Measurements from ENCODE around the gene HSPBP1. TPM values are rescaled to one million over a fixed set of nuclear protein-coding genes. Genes with fewer than 3 reads are reported as not detected.

Gene HSPBP1
- total RNA-seq, 1 experiment from 2014 or later: 77.4 TPM

DNA sequence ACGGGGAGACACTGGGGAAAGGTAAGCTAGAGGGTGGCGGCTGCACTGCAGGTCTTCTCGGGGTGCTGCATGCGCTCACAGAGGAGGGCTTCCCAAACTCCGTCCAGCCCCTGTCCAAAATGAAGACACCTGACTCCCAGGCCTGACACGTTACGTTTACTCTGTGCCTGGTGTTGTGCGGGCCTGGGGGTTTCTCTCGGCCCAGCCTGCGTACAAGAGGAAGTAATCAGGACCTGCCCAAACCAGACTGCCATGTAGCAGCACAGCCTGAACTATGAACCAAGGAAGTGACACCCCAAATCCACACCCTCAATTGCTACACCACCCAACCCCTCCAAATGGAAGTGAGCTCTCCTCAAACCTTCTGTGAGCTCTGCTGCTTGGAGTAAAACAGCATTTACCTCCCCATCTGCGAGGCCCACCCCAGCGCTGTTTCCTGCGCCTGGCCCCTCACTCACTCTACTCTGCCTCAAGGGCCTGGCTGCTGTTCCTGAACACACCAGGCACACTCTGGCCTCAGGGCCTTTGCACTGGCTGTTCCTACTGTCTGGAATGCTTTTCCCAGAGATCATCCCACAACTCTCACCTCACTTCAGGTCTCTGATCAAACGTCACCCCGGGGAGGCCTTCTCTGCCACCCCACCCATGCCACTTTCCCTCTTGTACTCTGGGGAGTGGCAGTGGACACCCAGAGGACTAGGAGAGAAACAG, 3.0 kb downstream of the HSPBP1 start:
- DNase-seq (ENCODE audit: low read depth): no peak

DNA sequence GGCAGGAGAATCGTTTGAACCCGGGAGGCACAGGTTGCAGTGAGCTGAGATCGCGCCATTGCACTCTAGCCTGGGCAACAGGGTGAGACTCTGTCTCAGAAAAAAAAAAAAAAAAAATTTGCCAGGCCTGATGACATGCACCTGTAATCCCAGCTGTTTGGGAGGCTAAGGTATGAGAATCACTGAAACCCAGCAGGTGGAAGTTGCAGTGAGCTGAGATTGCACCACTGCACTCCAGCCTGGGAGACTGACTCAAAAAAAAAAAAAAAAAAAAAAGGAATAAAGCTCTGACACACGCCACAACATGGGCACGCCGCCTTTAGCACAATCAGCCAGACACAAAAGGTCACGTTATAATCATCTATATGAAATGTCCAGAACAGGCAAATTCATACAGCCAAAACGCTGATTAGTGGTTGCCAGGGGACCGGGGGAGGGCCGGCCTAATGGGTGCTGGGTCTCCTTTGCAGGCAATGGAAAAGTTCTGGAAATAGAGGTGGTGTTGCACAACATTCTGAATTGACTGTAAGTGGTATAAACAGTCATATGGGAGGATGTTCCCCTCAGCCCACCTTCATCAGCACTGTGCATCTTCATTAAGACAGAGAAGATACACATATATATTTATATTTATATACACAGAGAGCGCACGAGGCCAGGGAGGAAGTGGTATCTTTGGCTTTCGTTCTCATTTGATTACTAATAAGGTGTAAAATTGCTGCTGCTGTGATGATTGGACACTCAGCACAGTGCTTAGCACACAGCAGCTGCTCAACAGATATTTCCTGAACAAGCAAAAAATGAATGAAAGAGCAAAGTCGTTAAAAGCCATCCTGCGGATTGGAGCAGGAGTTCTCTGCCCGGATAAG, 3.8 kb downstream of the HSPBP1 start:
- no peak for DNase-seq (ENCODE audit: low read depth)

- no peak for DNase-seq (ENCODE audit: low read depth)
Observed at GRCh38 chr19:55273978-55274707, 5.8 kb downstream of the HSPBP1 start.

GRCh38 chr19:55272142-55272541, 7.8 kb downstream of the HSPBP1 start:
- no peak for DNase-seq (ENCODE audit: low read depth)

DNA sequence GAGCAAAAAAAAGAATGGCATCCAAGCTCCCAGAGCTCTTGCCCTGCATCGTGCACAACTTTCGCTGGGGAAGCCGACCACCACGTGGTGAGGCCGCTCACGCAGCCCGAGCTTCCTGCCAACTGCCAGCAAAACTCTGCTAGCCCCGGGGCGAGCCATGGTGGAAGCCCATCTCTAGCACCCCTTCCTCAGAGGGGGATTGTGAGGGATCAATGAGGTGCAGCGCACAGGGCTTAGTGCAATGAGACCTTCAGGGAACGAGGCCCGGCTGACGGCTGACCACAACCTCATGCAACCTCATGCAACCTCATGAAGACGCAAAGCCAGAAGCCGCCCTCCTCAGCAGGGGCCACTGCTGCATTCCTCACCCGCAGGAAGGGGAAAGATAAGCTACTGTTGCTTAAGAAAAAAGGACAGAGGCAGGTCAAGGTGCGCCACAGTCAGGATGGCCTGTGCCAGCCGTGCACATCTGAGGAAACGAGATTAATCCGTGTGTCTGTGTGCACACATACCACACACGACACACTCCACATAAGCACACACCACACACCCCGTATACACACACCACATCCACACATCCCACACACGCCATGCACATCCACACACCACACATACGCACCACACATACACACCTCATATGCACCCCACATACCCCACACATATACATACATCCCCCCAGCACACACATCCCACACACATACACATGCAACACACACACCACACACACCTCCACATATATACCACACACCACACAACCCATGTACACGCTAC, 9.6 kb downstream of the HSPBP1 start:
- DNase-seq (ENCODE audit: low read depth): no peak

GRCh38 chr19:55269299-55269698, 10.6 kb downstream of the HSPBP1 start:
- DNase-seq (ENCODE audit: low read depth): no peak

GRCh38 chr19:55266840-55267239, 13.1 kb downstream of the HSPBP1 start:
- no peak for DNase-seq (ENCODE audit: low read depth)

GRCh38 chr19:55266404-55266803, 13.5 kb downstream of the HSPBP1 start:
- no peak for DNase-seq (ENCODE audit: low read depth)

DNA sequence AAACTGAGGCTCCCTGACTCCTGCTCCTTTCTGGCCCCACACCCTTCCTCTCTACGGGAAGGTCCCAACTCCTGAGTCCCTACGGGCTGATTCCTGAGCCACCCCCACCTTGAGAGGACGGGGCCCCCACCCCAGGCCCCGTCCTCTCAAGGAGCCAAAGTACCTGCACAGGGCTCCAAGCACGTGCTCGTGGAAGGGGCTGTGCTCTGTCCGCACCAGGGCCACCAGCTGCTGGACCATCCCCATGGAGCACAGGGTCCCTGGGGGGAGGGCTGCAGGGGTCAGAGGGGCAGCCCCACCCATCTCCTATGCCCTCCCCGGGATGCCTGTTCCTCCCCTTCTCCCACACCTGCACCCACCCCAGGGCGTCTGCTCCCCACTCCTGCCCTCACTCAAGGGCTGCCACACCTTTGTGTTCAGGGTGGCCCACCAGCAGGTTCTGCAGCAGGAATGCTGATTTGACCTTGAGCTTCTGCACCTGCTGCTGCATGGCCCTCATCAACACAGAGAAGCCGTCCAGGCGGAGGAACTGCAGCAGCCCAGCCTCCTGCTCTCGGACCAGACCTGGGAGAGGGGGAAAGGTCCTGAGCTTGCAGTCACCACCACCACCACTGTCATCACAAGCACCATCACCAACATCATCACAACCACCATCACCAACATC, 14.1 kb downstream of the HSPBP1 start:
- DNase-seq (ENCODE audit: low read depth): no peak

- no peak for DNase-seq (ENCODE audit: low read depth)
Observed at GRCh38 chr19:55265173-55265572, 14.7 kb downstream of the HSPBP1 start.

- no peak for DNase-seq (ENCODE audit: low read depth)
Observed at GRCh38 chr19:55264531-55264930, 15.4 kb downstream of the HSPBP1 start.

DNA sequence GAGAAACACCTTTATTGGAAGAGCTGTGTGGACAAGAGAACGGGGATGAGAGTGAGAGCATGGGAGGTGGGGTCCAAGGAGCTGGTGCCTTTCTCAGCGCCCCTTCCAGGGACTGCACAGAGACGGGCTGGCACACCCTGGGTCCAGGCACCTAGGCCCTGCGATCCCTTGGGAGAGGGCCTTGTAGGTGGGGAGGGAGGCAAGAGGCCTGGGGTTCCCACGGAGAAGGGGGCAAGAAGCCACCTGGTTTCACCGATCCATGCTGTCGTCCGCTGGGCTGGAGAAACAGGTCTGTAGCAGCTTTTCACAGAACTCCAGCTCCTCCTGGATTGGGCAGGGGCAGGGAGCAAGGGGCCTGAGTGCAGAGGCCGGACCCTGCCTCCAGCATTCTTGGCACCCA, 17.6 kb downstream of the HSPBP1 start:
- DNase-seq (ENCODE audit: low read depth): no peak

- DNase-seq (ENCODE audit: low read depth): no peak
Observed at GRCh38 chr19:55261671-55262126, 18.2 kb downstream of the HSPBP1 start.

DNA sequence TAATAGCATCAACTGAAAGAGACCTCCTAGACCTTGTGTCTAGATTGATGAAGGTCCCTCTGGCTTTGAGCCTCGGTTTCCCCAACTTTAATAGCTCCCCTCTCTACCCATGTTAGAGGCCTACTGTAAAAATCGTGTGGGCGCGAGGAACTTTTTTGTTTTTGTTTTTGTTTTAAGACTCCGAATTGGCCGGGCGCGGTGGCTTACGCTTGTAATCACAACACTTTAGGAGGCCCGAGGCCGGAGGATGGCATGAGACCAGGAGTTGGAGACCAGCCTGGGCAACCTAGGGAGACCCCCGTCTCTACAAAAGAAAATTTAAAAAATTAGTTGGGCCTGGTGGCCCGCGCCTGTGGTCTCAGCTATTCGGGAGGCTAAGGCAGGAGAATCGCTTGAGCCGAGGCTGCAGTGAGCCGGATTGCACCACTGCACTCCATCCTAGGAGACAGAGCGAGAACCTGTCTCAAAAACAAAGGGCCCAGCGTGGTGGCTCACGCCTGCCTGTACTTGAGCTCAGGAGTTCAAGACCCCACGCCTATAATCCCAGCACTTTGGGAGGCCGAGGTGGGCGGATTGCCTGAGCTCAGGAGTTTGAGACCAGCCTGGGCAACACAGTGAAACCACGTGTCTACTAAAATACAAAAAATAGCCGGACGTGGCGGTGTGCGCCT, 20.2 kb downstream of the HSPBP1 start:
- DNase-seq (ENCODE audit: low read depth): no peak

DNA sequence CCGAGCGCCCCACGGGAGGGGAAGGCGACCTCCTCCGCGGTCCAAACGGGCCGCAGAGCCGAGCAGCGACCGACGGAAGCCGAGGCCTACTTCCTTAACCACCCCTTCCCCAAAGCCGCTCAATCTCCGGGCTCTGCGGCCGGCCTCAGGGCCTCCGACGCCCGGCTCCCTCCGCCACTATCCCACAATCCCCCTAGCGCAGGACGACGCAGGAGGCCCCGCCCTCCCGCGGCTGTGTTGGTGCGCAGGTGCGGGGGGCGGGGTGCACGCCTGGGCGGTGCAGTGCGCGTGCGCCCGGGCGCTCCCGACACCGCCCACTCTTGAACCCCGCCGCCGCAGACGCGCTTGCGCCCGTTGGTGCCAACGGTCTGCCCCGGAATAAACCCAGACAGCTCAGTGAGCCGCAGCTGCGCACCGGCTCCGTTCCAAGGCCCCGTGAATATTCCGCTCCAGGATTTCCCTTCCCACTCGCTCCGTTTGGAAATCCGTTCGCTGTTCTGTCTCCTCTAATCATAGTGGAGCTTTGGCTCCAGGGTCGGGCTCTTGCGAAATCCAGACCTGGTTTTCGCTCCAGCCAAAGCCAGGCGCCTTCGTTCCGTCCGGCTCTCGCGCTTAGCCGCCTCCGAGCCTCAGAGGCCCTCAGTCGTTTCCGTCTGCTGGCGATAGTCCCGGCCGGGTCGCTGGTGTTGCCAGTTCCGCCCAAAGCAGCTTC, 20.9 kb downstream of the HSPBP1 start, which contains the start of gene PPP6R1:
PPP6R1 (minus strand) TSS at position 190 of the 712 bp plus-strand sequence. CDS start 11,914 bp downstream, outside the sequence.
- peak; percentile 100 for DNase-seq (ENCODE audit: low read depth)

GRCh38 chr19:55258476-55258827, 21.5 kb downstream of the HSPBP1 start:
- DNase-seq (ENCODE audit: low read depth): no peak

GRCh38 chr19:55257461-55258420, 22.2 kb downstream of the HSPBP1 start:
- DNase-seq (ENCODE audit: low read depth): peak; percentile 24
